ENCODE data around the gene GATA3.

DNA sequence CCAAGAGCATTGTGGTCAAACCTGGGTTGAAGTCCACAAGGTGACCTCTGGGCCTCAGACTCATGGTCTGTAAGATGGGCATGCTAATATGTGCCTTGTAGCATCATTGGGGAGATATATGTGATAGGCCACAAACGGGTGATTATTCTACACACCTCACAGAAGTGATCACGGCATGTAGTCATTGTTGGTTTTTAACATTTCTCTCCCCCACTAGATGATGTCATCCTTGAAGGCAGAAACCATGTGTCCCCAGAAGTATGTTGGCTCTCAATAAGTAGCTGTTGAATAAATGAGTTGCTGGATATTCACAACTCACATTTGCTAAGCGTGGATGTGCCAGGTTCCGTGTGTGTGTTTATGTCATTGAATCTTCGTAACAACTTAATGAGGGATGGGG lies 42.4 kb downstream of the GATA3 start:
- TF ChIP-seq, protein P1, sequence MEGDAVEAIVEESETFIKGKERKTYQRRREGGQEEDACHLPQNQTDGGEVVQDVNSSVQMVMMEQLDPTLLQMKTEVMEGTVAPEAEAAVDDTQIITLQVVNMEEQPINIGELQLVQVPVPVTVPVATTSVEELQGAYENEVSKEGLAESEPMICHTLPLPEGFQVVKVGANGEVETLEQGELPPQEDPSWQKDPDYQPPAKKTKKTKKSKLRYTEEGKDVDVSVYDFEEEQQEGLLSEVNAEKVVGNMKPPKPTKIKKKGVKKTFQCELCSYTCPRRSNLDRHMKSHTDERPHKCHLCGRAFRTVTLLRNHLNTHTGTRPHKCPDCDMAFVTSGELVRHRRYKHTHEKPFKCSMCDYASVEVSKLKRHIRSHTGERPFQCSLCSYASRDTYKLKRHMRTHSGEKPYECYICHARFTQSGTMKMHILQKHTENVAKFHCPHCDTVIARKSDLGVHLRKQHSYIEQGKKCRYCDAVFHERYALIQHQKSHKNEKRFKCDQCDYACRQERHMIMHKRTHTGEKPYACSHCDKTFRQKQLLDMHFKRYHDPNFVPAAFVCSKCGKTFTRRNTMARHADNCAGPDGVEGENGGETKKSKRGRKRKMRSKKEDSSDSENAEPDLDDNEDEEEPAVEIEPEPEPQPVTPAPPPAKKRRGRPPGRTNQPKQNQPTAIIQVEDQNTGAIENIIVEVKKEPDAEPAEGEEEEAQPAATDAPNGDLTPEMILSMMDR (IDR thresholded peaks at IDR 0.05; ENCODE audit: poor library complexity): no peak
- TF ChIP-seq EZH2 (IDR thresholded peaks at IDR 0.05; ENCODE audit: borderline replicate concordance) (no peak), EZH2phosphoT487 (IDR thresholded peaks at IDR 0.05; ENCODE audit: low read depth, severe bottlenecking, unreplicated experiment) (no peak)

Data from hepatocyte (in vitro differentiated cells).